NCI-H146 (cell line): Measurements from ENCODE around the gene PCMT1.
"Not testable (repeated sequence)": the region's sequence is repeated elsewhere in the genome, so short reads cannot be mapped to it uniquely, and the experiment has no call there.

ENCODE experiments used
- DNase-seq: peaks from one replicate; lab custom pipeline; 2025; lab: John Stamatoyannopoulos, UW

PCMT1 gene

DNA sequence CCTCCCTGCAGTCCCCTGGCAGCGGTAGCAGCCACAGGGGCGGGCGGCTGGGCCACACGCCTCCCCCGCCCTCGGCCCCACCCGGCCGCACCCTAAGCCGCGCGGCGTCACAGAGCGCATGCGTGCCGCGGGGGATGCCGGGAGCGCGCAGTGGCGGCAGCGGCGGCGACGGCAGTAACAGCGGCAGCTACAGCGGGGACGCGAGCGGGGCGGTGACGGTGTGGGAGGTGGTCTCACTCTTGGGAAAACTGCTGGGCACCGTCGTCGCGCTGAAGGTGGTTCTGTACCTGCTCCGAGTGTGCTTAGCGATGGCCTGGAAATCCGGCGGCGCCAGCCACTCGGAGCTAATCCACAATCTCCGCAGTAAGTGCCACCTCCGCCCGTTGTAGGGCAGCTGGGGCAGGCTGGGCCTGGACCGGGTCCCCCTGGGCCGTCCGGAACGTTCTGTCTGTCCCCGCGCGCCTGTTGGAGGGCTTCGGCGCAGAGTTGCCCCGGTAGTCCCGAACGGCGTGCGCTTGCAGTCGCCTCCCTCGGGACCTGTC, at the start of gene PCMT1:
PCMT1 (plus strand) TSS at position 148 of the 542 bp plus-strand sequence; CDS start at position 309, 161 bp downstream.
- peak; percentile 97 for DNase-seq

DNA sequence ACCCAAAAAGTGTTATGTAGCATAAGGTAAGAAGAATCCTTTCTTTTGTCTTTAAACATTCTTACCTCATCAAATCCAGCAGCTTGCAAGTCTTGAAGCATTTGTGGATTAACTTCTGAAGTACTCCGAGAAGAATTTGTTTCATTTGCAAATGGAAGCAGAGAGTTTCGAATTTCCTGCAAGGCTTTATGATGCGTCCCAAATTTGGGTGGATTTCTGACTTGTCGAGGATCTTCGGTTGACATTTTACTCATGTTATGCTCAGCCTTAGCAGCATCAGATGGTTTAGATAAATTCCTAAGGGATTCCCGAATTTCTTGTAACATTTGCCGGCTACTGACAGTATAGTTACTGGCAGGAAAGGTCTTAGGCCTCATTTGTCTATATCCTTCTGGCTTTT, 47.8 kb upstream of the PCMT1 start:
- DNase-seq, result no peak

- DNase-seq, result no peak
These were observed 37.8 kb upstream of the PCMT1 start for GRCh38 chr6:149711711-149712110.

DNA sequence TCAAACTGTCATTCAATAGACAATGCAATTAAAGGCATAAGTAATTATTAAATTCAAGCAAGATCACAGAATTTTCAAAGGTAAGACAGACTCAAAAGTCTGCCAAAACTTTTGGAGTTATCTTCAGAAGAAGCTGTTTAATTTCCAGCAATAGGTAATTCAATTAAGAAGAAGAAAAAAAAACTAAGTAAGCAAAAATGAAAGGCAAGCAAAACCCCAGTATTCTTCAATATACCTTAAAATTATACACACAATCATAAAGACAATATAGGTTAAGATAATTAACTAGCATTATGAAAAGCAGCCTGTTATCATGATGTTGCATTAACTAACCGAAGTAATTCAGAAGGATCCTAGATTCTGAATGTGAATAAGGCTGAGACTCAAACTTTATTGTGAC, 35.1 kb upstream of the PCMT1 start:
- DNase-seq, result no peak

GRCh38 chr6:149716181-149716963, 33.2 kb upstream of the PCMT1 start:
- no peak for DNase-seq

GRCh38 chr6:149717255-149717587, 32.3 kb upstream of the PCMT1 start:
- DNase-seq, result no peak

- DNase-seq, result peak; percentile 94
These were observed 31.7 kb upstream of the PCMT1 start, which contains the start of gene LATS1 for GRCh38 chr6:149717588-149718458. Gene LATS1 (minus strand): TSS chr6:149718101. CDS start chr6:149702126, 15,975 bp downstream.

GRCh38 chr6:149719531-149719930, 30.0 kb upstream of the PCMT1 start:
- DNase-seq, result no peak

GRCh38 chr6:149723262-149723661, 26.3 kb upstream of the PCMT1 start:
- no peak for DNase-seq

DNA sequence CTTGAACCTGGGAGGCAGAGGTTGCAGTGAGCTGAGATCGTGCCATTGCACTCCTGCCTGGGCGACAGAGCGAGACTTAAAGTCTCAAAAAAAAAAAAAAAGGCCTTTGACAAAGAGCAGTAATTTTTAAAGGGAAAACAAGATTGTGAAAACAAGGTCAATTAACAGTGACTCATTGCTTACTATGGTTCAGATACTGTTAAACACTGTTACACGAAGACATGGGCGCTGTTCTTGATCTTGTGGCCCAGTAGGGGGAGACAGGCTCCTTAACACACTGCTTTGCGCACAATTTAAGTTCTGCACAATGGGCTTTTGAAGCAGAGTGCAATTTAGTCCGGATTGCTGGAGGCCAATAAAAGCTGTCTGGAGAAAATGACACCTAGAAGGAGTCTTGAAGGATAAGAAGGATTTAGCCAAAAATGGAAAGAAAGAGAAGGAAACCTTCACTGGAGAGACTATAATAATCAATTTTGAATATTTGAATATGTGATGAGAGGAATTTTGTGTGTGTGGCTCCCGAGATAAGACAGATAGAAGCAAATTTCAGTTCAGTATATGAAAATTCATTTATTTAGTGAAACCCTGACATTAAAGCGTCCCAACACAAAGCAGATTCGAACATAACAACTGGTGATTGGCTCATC, 25.6 kb upstream of the PCMT1 start:
- DNase-seq, result peak; percentile 74

GRCh38 chr6:149725785-149726184, 23.8 kb upstream of the PCMT1 start:
- DNase-seq, result no peak

DNA sequence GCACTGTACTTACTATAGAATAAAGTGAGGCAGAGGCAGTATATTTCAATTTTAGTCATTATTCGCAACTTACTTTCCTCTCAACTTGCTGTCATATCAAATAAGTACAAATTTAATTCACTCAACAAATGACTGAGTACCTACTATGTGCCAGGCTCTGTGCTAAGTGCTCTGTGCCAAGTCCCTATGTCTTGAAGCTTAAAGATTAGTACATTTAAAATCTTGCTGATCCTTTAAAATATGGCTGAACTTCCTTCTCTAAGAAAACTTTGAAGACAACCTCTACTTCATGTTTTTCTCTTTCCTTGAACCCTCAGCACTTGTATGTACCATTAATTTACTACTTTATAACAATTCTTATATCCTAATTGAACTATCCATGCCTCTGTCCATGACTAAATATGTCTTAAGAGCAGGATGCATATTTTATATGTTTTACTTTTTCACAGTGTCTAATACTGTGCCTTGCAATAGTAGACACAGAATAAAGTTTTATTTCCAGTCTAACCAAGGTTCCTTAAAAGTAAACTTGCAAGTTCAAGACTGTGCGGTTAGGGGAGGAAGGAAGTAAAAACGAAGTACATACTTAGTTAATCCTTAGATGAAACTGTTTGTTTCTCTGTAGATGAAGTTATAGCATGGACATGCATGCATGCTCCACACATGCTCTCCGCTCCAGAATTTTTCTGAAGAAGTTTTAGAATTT, 21.6 kb upstream of the PCMT1 start:
- no peak for DNase-seq

DNA sequence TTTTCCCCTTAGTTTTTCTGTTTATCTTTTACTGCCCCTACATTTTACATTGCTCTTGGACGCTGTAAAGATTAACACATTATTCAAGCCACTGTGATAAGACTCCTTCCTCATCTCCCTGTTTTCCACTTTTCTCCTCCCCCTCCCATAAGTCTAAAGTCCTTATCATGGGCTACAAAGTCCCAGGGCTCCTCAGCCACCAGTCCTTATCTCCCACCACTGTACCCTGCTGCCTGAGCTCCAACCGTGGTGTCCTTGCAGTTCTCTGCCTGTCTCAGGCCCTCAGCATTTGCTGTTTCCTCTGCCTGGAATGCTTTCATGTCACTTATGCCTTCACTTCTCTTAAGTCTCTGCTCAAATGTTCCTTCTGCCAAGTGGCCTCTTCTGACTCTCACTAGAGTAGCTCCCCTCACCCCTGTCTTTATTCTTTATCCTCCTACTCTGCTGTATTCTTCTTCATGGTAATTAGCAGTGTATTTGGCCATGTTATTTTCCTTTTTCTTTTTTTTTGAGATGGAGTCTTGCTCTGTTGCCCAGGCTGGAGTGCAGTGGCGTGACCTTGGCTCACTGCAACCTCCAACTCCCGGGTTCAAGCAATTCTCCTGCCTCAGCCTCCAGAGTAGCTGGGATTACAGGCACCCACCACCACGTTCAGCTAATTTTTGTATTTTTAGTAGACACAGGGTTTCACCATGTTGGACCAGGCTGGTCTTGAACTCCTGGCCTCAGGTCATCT, 20.9 kb upstream of the PCMT1 start:
- no peak for DNase-seq

GRCh38 chr6:149729824-149730223, 19.7 kb upstream of the PCMT1 start:
- DNase-seq, result no peak

- DNase-seq, result no peak
These were observed 16.3 kb upstream of the PCMT1 start for GRCh38 chr6:149733089-149733720.

- DNase-seq, result no peak
These were observed 14.6 kb upstream of the PCMT1 start for GRCh38 chr6:149734915-149735314.

DNA sequence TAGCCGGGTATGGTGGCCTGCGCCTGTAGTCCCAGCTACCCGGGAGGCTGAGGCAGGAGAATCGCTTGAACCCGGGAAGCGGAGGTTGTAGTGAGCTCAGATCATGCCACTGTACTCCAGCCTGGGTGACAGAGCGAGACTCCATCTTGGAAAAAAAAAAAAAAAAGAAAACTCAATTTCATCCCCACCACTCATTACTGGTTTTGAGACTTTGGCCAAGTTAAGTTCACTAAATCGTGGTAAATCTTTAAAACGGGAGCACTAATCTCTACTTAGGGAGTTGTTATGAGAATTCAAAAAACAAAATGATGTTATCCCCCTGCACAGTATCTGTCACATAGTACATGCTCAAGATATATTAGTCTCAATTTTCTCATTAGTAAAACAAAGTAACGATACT, 4.3 kb upstream of the PCMT1 start:
- DNase-seq, result not testable (repeated sequence)

DNA sequence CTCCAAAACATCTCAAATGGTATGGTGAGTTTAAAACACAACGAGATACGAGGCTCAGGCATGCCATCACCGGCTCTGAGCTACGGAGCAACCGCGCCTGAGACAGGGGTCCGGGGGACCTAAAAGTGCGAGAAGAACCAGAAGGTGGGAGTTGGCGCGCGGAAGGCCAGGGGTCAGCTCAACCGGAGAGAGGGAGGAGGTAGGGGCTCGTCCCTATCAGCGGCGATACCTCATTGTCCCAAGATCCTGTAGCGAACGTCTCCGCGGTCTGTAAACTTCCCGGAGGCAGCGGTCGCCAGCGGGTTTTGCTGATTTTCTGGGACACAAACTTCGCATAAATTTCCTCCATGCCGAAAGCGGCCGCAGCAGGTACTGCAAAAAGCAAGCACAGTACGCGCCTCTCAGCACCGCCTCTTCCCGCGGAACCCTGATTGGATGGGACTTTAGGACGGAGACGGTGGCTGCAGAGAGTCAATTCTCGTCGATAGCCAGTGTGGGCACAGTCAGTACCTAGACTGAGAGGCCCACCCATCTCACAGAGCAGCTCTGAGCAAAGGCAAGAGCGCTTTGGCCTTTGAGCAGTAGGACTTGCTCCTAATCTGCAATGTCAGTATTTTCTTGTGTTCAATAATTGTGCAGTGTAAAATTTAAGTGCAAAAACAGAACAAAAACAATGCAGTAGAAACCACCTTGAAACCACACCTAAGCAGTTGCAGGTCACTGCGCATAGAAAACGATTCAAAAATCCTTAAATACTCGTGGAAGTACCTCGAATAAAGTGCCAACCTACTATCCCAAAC, 3.2 kb upstream of the PCMT1 start, which contains the start of gene NUP43:
NUP43 (minus strand) TSS at position 383 of the 800 bp plus-strand sequence; CDS start at position 349, 34 bp downstream.
- DNase-seq, result peak; percentile 98

DNA sequence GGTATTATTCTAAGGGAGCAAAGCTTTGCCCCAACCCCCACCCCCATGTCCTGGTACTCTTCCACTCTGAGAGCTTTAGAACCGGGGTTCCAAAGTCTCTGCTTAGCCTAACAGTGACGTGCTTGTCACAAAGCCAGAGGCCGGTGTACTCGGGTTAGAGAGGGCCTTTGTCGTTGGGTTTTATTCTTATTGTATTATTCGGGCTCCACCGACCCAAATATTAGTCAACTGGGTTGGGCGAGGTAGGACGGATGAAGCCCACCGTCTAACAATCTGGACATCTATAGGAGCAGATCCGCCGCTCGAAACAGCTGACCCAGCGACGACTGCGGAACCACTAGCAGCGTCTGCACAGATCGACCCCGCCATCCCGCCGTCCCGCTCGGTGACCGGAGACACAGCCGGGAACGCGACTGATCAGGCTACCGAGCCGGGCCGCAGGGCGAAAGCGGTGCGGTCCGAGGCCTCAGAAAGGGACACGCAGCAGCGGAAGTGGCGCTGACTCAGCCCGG, 403 bp upstream of the PCMT1 start:
- not testable (repeated sequence) for DNase-seq
